A673 (cell line): ENCODE data around the gene SCML2. TPM values are rescaled to one million over a fixed set of nuclear protein-coding genes. Genes with fewer than 3 reads are reported as not detected.

Experiments
- BruUV-seq: library from RNA; stranded (reverse); fragments of 400-500 nt; replicated peaks from 2 replicates; lab custom pipeline; 2021; lab: Mats Ljungman, UMichigan
- CTCF ChIA-PET: fragments of 300-600 bp; sonication (Branson Sonifier 250); formaldehyde crosslinking; loops from one replicate; lab custom pipeline; 2022; ENCODE audit warnings: antibody characterized with exemption; lab: Charles Lee
- POLR2A ChIA-PET: fragments of 300-600 bp; sonication (Branson Sonifier 250); formaldehyde crosslinking; loops from one replicate; lab custom pipeline; 2022; ENCODE audit warnings: antibody characterized with exemption; ENCODE audit not compliant: low non-redundant PET; lab: Charles Lee
- DNase-seq: peaks from one replicate; pipeline ENCODE4 v3.0.0-alpha.2; 2015; ENCODE audit warnings: low spot score
- H3K27ac ChIP-seq: fragments of 200-600 bp; sonication (generic); 2 replicates; pipeline ENCODE4 v1.5.1; 2016; ENCODE audit warnings: mixed run types, low read depth, mild to moderate bottlenecking, mixed read lengths, antibody characterized with exemption, low read length; ENCODE audit not compliant: poor library complexity, severe bottlenecking
- H3K27me3 ChIP-seq: fragments of 200-600 bp; sonication (generic); replicated peaks from 2 replicates; pipeline ENCODE4 v1.6.1; 2017; ENCODE audit warnings: mixed run types, low read depth, mild to moderate bottlenecking, mixed read lengths, antibody characterized with exemption, low read length; ENCODE audit not compliant: insufficient read depth, poor library complexity
- H3K36me3 ChIP-seq: fragments of 200-600 bp; sonication (generic); 2 replicates; pipeline ENCODE4 v1.6.1; 2016; ENCODE audit warnings: mixed run types, mild to moderate bottlenecking, mixed read lengths, antibody characterized with exemption, low read length; ENCODE audit not compliant: insufficient read depth, poor library complexity, severe bottlenecking
- H3K4me1 ChIP-seq: fragments of 200-600 bp; sonication (generic); 2 replicates; pipeline ENCODE4 v1.6.1; 2017; ENCODE audit warnings: mixed run types, mild to moderate bottlenecking, mixed read lengths, antibody characterized with exemption, low read length; ENCODE audit not compliant: insufficient read depth, poor library complexity, severe bottlenecking
- H3K4me3 ChIP-seq: fragments of 200-600 bp; sonication (generic); 2 replicates; pipeline ENCODE4 v1.5.1; 2016; ENCODE audit warnings: low read depth, mixed run types, mild to moderate bottlenecking, mixed read lengths, low read length; ENCODE audit not compliant: poor library complexity, severe bottlenecking
- H3K9me3 ChIP-seq: fragments of 200-600 bp; sonication (generic); 2 replicates; pipeline ENCODE4 v1.6.1; 2016; ENCODE audit warnings: mixed run types, low read depth, mild to moderate bottlenecking, mixed read lengths, antibody characterized with exemption, low read length; ENCODE audit not compliant: poor library complexity, severe bottlenecking
- EZH2 ChIP-seq: fragments of 200-600 bp; sonication (generic); IDR thresholded peaks from 2 replicates; pipeline ENCODE4 v1.6.1; 2017; ENCODE audit warnings: borderline replicate concordance, low read depth, mild to moderate bottlenecking, mixed read lengths, antibody characterized with exemption, low read length; ENCODE audit not compliant: poor library complexity, severe bottlenecking
- intact Hi-C: fragments of 100-400 bp; cut with micrococcal nuclease; formaldehyde crosslinking; loops from one replicate; pipeline ENCODE4 v1.10.0; 2022; ENCODE audit not compliant: unreplicated experiment
- total RNA-seq: library from RNA; stranded (reverse); gene quantifications from 2 replicates; pipeline ENCODE4 v1.2.3, GENCODE V29; 2021
- TF ChIP-seq, protein P1 (sequence below): fragments of 300-800, 200-600 bp; sonication (generic); conservative IDR thresholded peaks from 2 replicates; pipeline ENCODE4 v1.5.1; 2017; ENCODE audit warnings: low read depth, mild to moderate bottlenecking, antibody characterized with exemption, low read length, moderate library complexity, mixed read lengths

Gene SCML2
- total RNA-seq, 1 experiment from 2014 or later, result 13.9 TPM

DNA sequence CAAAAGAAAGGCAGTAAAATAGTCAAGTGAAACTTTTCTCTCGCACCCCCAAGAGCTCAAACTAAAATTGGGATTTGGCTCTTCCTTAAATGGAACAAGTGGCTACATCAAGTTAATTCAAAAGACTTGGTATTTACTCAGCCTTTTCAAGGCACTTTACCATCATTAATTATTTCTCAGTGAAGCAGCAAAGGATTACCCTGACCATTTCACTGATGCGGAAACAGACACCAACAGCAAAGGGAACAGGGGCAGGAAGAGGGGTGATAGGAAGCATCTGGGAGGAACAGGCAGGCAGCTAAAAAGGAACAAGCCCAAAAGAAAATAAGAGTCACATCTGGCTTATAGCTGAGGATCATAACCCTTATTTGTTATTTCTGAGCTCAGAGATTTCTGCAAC, 2.7 kb downstream of the SCML2 start:
- no peak overlapping the region for H3K27ac ChIP-seq
- H3K36me3 ChIP-seq, result no peaks in the 10 kb centered on the region
- intact Hi-C loops, result no loop called here
- no peak overlapping the region for H3K4me3 ChIP-seq
- CTCF ChIA-PET, result no interaction called here
- H3K9me3 ChIP-seq, result no peaks in the 10 kb centered on the region
- H3K4me1 ChIP-seq, result peaks cover 22% of the 10 kb centered on the region
- TF ChIP-seq, protein P1, sequence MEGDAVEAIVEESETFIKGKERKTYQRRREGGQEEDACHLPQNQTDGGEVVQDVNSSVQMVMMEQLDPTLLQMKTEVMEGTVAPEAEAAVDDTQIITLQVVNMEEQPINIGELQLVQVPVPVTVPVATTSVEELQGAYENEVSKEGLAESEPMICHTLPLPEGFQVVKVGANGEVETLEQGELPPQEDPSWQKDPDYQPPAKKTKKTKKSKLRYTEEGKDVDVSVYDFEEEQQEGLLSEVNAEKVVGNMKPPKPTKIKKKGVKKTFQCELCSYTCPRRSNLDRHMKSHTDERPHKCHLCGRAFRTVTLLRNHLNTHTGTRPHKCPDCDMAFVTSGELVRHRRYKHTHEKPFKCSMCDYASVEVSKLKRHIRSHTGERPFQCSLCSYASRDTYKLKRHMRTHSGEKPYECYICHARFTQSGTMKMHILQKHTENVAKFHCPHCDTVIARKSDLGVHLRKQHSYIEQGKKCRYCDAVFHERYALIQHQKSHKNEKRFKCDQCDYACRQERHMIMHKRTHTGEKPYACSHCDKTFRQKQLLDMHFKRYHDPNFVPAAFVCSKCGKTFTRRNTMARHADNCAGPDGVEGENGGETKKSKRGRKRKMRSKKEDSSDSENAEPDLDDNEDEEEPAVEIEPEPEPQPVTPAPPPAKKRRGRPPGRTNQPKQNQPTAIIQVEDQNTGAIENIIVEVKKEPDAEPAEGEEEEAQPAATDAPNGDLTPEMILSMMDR, result no peak
- TF ChIP-seq EZH2, result no peak
- peak; percentile 11 for DNase-seq
- POLR2A ChIA-PET, result interaction anchor here (0.7 to 1.0 kb wide), 2 partner anchors 61 to 324 kb away, joined by 3 read pairs; no protein-coding TSS in a partner anchor
- BruUV-seq, result no TSS peak
- no peaks in the 10 kb centered on the region for H3K27me3 ChIP-seq

DNA sequence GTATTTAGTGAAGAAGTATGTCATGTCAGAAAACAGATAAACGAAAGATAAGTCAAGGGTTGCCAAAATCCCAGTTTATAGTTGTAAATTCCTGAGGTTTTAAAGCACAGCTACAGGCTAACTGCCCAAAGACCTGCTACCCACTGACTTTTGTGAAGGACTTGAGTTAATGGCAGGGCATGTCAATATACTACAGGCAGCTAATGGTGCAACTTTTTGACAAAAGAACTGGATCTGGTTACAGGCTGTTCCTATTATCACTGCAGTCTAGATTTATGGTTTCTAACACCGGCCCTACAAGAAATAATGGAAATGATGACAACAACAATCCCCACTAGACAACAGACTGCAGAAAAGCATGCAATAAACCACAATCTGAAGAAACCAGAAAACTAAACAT, 6.4 kb downstream of the SCML2 start:
- POLR2A ChIA-PET, result no interaction called here
- DNase-seq, result peak; percentile 18
- H3K27ac ChIP-seq, result no peak overlapping the region
- no peaks in the 10 kb centered on the region for H3K27me3 ChIP-seq
- no peak overlapping the region for H3K4me3 ChIP-seq
- TF ChIP-seq, protein P1, result no peak
- TF ChIP-seq EZH2, result no peak
- H3K4me1 ChIP-seq, result peaks cover 22% of the 10 kb centered on the region
- intact Hi-C loops, result no loop called here
- no peaks in the 10 kb centered on the region for H3K9me3 ChIP-seq
- no TSS peak for BruUV-seq
- CTCF ChIA-PET, result no interaction called here
- H3K36me3 ChIP-seq, result no peaks in the 10 kb centered on the region

DNA sequence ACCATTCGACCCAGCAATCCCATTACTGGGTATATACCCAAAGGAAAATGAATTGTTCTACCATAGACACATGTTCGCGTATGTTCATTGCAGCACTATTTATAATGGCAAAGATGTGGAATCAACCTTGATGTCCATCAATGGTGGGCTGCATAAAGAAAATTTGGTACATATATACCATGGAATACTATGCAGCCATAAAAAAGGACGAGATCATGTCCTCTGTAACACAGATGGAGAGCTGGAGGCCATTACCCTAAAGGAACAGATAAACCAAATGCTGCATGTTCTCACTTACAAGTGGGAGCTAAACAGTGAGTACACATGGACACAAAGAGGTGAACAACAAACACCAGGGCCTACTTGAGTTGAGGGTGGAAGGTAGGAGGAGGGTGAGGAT, 45.1 kb downstream of the SCML2 start:
- CTCF ChIA-PET, result no interaction called here
- no TSS peak for BruUV-seq

More for the DNA sequence above, 45.1 kb downstream of the SCML2 start:
- POLR2A ChIA-PET, result no interaction called here
- no peaks in the 10 kb centered on the region for H3K4me1 ChIP-seq
- no peak overlapping the region for H3K4me3 ChIP-seq
- H3K36me3 ChIP-seq, result no peaks in the 10 kb centered on the region
- no peaks in the 10 kb centered on the region for H3K9me3 ChIP-seq
- no peak for DNase-seq
- H3K27me3 ChIP-seq, result no peaks in the 10 kb centered on the region
- intact Hi-C loops, result no loop called here
- H3K27ac ChIP-seq, result no peak overlapping the region
- TF ChIP-seq, protein P1, result no peak
- no peak for TF ChIP-seq EZH2
